GM19397 (cell line): ENCODE measurements around the gene SHKBP1.
A peak's percentile ranks its signal among the peaks of the same experiment; 100 is the strongest.
"Not testable (repeated sequence)": the region's sequence is repeated elsewhere in the genome, so short reads cannot be mapped to it uniquely, and the experiment has no call there.

Source experiments
- ATAC-seq: cut with Tn5 transposase; IDR thresholded peaks from one replicate; pipeline ENCODE4 v1.9.1; 2021; ENCODE audit warnings: mild to moderate bottlenecking, moderate library complexity; ENCODE audit not compliant: unreplicated experiment

SHKBP1 gene

DNA sequence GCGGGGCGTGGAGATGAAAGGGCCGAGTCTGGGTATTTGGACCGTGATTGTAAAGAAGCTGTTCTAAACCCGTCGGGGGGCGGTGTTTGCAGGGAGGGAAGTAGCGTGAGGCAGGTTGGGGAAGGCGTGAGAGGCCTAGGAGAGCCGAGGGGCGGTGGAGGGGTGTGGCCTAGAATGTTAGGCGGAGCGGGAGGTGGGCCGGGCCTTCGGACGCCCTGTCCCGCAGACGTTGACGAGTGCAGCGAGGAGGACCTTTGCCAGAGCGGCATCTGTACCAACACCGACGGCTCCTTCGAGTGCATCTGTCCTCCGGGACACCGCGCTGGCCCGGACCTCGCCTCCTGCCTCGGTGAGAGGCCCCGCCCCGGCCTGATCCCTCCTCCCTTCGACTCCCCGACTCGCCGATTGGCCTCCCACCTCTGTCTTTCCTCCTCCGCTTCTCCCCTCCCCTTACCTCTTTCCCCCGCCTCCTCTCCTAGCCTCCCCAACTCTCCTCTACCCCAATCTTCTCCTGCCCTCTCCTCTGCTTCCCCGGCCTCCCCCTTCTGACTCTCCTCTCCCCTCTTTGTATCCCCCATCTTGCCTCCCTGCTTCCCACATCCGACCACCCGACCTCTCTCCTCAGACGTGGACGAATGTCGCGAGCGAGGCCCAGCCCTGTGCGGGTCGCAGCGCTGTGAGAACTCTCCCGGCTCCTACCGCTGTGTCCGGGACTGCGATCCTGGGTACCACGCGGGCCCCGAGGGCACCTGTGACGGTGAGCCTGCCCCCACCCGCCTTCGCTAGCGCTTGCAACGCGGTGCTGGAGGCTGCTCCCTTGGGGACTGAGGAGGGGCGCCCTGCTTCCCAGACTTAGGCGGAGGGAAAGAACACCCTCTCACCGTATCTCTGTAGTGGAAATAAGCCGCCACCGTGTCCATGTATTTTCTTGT lies 37.3 kb downstream of the SHKBP1 start:
- ATAC-seq, result peak; percentile 44

DNA sequence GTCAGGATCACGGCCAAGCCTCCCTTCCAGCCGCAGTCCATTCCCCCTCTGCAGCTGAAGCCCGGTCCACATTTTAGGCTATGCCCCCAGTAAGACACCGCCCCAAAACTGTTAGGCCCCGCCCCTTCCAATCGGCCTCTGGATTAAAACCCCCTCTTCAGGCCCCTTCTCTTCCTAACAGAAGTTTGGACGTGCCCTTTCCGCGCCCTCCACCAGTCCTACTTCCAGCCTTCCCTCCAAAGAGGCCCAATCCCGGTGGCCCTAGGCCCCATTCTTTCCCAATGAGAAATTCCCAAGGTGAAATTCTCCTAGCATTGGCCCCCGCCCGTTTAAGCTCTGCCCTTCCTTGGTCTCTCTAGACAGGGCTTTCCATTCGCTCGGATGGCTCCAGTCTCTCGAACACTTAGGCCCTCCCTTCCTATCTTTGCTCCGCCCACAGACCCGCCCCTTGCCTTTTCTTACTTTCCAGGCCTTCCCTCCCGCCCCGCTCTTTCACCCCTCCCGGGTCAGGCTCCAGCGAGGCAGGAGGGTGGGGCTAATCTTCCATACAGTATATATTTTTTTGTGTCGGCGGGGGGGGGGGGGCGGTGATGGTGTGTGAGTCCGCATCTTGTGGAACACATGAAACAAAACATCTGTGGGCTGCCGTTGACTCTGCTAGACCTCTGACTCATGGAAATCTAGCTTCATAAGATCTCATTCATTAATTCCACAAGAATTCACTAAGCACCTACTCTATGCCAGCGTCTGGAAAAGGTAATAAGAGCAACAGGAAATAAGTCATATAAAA lies 38.1 kb downstream of the SHKBP1 start:
- ATAC-seq, result no peak

DNA sequence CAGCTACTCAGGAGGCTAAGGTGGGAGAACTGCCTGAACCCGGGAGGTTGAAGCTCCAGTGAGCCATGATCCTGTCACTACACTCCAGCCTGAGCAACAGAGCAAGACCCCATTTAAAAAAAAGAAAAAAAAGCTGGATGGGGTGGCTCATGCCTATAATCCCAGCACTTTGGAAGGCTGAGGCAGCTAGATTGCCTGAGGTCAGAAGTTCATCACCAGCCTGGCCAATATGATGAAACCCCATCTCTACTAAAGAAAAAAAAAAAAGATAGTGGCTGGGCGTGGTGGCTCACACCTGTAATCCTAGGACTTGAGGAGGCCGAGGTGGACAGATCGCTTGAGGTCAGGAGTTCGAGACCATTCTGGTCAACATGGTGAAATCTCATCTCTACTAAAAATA lies 39.5 kb downstream of the SHKBP1 start:
- no peak for ATAC-seq

DNA sequence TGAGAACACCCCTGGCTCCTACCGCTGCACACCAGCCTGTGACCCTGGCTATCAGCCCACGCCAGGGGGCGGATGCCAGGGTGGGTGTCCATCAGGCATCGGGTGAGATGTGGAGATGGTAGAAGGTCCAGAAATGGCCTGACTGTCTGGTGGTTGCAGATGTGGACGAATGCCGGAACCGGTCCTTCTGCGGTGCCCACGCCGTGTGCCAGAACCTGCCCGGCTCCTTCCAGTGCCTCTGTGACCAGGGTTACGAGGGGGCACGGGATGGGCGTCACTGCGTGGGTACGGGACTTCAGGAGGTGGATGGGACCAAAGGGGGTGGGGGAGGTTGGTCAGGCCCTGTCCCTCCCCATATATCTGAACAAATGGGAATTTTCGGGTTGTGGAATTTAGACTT lies 40.3 kb downstream of the SHKBP1 start:
- ATAC-seq, result no peak

DNA sequence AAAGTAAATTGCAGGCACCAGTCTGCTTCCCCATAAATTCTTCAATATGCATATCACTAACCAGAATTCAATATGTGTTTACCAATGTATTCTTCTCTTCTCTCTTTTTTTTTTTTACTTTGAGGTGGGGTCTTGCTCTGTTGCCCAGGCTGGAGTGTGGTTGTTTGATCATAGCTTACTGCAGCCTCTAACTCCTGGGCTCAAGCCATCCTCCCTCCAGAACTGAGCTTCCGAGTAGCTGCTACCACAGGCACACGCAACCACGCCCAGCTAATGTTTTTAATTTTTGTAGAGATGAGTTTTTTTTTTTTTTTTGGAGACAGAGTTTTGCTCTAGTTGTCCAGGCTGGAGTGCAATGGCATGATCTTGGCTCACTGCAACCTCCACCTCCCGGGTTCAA lies 41.3 kb downstream of the SHKBP1 start:
- ATAC-seq, result no peak

DNA sequence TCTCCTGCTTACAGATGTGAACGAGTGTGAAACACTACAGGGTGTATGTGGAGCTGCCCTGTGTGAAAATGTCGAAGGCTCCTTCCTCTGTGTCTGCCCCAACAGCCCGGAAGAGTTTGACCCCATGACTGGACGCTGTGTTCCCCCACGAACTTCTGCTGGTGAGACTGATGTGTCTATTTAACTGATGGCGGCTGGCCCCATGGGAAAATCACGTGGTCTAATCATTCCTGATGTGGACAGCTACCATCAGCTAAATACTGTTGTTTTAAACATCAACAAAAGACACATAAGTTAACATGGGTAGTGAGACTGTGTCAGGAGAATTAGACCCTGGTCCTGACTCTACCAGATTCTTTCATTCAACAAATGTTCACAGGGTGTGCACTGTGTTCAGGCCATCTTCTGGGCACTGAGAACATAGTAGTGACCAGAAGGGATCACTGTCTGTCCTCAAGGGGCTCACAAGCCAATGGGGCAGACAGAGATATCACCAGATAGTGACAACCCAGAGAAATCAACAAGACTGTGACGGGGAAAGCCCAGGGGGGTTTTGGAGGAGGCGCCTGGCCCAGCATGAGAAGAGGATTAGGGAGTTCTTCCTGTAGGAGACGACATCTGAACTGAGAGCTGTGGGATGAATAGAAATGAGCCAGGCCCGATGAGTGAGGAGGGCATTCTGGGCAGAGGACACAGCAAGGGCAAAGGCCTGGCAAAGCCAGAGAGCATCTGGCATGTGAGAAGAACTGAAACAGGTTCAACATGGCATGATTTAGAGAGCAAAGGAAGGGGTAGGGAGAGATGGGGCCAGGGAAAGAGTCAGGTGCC lies 42.9 kb downstream of the SHKBP1 start:
- ATAC-seq, result no peak

DNA sequence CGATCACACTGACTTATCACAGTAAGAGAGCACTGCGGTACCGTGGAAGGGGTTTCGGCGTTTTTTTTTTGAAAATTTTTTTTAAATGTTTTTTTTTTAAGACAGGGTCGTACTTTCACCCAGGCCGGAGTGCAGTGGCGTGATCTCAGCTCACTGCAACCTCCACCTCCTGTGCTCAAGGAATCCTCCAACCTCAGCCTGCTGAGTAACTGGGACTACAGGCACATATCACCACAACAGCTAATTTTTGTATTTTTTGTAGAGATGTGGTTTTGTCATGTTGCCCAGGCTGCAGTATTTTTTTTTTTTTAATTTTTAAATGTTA lies 43.5 kb downstream of the SHKBP1 start:
- ATAC-seq, result no peak

DNA sequence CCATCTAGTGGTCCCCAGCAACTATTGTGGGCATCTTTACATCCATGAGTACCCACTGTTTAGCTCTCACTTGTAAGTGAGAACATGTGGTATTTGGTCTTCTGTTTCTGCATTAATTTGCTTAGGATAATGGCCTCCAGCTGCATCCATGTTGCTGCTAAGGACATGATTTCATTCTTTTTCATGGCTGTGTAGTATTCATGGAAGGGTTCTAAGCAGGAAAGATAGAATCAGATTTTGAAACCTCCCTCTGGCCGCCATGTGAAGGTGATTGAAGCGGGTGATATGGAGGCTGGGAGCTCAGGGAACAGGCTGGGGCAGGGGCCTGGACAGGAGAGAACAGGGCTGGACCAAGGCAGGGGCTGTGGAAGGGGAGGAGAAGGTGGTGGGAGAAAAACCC lies 44.6 kb downstream of the SHKBP1 start:
- no peak for ATAC-seq

DNA sequence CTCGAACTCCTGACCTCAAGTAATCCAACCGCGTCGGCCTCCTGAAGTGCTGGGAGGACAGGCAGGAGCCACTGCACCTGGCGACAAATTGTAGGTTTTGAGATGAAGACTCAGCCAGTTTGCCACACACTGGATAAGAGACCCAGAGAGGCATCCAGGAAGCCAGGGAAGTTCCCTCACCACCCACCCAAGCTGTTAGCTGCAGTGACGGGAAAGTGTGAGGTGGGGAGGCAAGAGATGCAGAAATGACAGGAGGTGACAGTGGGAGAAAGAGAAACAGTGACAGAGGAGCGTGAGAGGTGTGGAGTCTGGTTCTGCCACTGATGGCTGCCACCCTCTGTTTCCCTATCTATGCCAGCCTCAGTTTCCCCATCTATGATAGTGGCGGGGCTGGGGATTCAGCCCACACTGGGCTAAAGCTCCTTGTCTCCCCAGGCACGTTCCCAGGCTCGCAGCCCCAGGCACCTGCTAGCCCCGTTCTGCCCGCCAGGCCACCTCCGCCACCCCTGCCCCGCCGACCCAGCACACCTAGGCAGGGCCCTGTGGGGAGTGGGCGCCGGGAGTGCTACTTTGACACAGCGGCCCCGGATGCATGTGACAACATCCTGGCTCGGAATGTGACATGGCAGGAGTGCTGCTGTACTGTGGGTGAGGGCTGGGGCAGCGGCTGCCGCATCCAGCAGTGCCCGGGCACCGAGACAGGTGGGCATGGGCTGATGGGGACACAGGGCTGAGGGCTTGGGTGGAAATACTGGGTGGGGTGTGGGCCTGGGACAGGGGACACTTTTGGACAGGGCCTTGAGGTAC lies 45.5 kb downstream of the SHKBP1 start:
- ATAC-seq, result no peak

DNA sequence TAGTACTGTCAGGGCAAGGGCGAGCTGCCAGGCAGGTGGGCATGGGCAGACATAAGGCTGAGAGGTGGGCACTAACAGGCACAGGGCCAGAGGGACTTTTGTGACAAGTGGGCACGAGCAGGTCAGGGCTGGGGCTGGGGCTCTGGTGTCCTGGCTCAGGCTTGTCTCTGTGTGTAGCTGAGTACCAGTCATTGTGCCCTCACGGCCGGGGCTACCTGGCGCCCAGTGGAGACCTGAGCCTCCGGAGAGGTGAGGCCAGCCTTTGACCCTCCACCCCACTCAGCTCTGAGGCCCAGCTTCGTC lies 46.1 kb downstream of the SHKBP1 start:
- ATAC-seq, result no peak

DNA sequence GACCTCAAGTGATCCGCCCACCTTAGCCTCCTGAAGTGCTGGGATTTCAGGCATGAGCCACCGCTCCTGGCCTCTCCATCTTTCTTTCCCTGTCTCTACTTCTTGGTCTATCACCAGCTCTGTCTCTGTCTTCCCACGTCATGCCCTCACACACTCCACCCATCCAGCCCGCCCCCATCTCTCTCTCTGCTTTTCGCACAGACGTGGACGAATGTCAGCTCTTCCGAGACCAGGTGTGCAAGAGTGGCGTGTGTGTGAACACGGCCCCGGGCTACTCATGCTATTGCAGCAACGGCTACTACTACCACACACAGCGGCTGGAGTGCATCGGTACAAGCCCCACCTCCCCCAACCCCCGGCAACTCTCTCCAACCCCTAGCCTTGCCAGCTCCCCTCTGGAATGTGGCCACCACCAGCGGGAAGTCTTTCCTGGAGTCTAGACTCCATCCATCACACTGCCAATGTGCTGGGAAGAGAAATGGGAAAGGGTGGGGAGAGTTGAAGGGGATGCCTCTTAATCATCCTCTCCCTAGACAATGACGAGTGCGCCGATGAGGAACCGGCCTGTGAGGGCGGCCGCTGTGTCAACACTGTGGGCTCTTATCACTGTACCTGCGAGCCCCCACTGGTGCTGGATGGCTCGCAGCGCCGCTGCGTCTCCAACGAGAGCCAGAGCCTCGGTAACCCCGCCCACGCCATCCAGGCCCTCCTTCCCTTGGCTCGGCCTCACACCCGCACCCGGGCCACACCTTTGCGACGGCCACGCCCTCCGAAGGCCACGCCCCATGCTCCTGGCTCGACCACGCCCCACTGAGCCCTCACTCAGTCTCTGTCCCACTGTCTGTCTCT lies 47.0 kb downstream of the SHKBP1 start:
- ATAC-seq, result no peak

DNA sequence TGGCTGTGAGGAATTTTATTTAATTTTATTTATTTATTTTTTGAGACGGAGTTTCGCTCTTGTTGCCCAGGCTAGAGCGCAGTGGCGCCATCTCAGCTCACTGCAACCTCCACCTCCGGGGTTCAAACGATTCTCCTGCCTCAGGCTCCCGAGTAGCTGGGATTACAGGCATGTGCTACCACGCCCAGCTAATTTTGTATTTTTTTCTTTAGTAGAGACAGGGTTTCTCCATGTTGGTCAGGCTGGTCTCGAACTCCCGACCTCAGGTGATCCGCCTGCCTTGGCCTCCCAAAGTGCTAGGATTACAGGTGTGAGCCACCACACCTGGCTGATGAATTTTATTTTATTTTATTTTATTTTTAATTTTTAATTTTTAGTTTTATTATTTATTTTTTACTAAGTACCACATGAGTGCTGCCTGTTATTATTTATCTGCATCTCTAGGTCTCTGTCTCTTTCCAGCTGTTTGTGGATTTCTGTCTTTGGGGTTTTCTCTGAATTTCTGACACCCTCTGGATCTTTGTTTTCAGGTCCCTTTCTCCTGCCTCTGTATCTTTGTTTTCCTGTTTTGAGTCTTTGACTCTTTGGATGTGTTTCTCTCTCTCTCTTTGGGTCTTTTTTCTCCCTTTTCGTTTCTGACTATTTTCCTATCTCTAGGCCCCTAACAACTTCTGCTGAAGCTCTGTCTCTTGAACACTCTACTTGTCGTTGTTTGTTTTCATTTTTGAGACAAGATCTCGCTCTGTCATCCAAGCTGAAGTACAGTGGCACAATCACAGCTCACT lies 47.9 kb downstream of the SHKBP1 start:
- not testable (repeated sequence) for ATAC-seq

DNA sequence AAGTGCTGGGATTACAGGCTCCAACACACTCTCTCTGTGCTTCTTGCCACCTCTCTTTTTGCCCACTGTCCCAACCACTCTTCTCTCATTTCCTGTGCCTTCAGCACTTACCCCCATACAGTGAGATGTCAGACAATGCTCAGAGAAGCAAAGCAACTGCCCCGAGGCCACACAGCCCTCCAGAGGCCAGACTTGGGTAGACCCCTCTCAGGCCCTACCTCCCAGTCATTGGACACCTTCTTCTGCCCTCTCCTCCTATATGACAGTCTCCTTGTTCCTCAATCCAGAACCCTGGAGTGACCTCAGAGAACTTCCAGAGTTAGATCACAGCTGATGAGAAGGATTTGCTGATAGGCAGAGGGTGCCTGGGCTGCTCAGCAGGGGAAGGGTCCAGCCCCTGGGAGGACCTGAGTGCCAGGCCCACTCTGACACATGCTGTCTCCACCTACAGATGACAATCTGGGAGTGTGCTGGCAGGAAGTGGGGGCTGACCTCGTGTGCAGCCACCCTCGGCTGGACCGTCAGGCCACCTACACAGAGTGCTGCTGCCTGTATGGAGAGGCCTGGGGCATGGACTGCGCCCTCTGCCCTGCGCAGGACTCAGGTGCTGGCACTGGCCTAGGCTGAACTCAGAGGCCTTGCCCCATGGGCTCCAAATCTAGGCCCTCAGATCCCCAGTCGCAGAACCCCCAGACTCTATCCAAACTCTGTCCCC lies 48.9 kb downstream of the SHKBP1 start:
- no peak for ATAC-seq

DNA sequence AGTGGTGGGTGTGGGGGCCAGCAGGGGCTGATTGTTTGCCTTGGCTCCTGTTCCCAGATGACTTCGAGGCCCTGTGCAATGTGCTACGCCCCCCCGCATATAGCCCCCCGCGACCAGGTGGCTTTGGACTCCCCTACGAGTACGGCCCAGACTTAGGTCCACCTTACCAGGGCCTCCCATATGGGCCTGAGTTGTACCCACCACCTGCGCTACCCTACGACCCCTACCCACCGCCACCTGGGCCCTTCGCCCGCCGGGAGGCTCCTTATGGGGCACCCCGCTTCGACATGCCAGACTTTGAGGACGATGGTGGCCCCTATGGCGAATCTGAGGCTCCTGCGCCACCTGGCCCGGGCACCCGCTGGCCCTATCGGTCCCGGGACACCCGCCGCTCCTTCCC lies 50.2 kb downstream of the SHKBP1 start:
- ATAC-seq, result no peak

DNA sequence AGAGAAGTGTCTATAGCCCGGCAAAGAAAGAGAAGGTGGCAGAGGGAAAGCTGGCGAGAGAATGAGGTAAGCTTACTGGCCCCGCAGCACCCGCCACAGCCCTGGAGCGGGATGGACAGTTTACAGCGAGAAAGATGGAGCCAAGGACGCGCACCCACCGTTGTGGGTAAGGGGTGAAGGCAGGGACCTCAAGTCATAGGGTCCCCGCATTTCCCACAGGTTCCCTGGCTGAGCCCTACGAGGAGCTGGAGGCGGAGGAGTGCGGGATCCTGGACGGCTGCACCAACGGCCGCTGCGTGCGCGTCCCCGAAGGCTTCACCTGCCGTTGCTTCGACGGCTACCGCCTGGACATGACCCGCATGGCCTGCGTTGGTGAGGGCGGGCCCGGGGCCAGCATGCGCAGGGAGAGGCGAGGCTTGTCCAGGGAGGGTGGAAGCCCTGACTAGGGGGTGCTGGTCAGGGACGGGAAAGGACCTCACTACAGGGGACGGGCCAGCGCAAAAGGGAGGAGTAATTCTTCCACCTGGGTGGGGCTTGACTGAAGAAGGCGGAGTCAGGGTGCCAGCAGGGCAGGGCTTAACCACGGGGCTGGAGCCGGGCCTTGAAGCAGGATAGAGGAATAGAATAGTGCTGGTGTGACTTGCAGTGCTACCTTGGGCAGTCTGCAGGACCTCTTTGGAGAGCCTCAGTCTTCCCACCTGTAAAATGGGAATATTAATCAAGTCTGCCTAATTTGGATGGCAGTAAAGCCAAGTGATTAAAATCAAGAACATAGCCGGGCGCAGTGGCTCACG lies 51.0 kb downstream of the SHKBP1 start:
- ATAC-seq, result no peak

DNA sequence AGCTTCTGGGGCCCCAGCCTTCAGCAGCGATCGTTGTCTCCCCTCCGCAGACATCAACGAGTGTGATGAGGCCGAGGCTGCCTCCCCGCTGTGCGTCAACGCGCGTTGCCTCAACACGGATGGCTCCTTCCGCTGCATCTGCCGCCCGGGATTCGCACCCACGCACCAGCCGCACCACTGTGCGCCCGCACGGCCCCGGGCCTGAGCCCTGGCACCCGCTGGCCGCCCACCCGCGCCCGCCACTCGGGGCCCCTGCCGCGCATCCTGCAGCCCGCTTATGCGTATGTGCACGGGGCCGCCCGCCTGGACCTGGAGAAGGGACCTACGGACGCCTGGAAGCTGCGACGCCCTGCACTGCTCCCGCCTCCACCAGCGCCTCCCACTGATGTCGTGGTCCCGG lies 52.7 kb downstream of the SHKBP1 start:
- ATAC-seq, result no peak

DNA sequence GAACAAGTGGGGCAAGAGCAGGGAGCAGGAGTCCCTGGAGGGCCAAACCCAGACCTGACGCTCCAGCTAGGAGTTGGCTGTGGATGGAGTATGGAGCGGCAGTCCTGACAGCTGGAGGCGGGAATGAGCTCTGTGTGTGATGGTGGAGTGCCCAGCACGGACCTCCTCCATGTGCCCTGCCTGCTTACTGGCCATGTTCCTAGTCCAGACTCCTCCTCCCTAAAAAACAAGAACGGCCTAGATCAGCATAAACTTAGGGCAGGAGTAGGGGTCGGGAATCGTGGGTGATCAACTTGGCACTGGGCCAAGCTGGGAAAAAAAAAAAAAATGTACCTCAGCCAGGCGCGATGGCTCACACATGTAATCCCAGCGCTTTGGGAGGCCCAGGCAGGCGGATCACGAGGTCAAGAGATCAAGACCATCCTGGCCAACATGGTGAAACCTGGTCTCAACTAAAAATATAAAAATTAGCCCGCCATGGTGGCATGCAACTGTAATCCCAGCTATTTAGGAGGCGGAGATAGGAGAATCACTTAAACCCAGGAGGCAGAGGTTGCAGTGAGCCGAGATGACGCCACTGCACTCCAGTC lies 54.0 kb downstream of the SHKBP1 start:
- no peak for ATAC-seq
